ENCODE results near the gene ANKS1B.

Gene ANKS1B

DNA sequence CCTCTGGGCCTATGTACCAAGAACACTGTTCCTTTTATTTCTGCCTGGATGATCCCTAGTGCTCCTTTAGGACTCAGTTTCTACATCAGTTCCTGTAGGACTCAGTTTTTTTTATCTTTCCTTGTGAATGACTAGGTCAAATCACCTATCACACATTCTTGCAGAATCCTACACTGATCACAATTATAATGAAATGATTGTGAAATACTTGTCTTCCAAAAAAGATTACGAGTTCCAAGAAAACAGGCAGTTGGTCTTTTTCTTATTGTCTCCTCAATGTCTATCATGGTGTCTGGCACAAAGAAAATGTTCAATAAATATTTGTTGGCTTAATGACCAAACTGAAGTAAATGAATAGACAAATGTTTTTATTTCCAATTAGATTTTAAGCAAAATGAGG, 432.7 kb downstream of the ANKS1B start:
- DNase-seq: peak; percentile 34

DNA sequence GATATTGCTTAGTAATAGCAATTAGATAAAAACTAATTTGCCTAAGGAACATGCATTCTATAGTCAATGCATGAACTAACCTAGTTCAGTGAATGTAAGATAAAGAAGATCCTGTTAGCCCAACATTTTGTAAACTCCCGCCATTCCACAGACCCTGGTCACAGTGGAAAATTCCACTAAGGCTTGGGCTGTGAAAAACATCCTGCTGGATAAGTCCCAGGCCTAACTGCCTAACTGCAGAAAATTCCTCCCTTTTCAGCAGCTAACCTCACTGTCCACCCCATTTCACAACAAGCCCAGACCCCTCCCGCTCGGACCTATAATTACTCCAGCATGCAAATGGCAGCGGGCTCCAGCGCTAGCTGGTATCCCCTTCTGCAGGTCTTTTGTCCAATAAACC, 435.1 kb downstream of the ANKS1B start:
- no peak for DNase-seq

DNA sequence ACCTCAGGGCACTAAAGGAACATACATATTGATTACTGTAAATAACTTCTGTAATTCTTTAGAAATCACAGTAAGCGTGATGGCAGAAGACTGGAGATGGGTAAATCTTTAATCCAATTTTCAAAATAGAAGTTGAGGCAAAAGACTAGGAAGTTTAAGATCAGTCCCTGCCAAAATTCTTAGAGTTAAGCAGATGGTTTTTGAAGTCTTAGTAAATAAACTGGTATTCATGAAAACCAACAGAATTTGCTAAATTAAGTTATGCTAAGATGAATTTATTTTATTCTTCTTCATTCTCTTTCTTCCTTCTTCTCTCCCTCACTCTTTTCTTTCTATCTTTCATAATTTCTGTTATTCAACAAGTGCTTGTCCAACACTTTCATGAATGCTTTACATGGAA, 435.5 kb downstream of the ANKS1B start:
- no peak for DNase-seq

DNA sequence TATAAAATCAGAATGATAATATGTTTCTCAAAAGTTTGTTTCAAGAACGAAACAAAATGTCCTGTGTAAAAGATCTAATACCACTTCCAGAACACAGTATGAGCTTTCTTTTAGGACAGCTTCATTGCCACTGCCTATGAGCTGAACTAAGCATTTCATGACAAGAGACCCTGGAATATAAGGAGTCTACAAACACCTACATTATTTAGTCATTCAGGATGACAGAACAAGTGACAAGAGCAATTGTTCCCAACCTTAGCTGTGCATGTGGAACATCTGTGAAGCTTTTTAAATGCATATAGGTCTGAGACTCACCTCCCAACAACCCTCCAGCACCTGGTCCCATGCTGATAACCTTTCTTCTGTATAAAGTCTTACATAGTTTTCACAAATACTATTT, 440.3 kb downstream of the ANKS1B start:
- no peak for DNase-seq

DNA sequence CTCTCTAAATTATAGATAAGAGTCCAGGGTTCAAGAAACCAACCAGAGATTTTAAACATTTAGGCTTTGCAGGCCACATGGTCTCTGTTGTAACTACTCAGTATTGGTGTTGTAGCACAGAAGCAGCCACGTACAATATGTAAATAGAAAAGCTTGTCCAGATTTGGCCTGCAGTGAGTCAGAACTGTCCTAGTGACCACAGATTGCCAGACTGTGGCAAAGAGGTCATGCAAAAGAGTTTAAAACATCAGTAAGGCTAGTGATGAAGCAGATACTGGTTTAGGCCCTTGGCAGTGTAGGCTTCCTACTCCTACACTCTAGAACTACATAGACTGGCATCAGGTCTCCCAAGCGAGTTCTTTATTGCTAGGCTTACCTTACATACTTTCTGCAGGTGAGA, 454.8 kb downstream of the ANKS1B start:
- no peak for DNase-seq

DNA sequence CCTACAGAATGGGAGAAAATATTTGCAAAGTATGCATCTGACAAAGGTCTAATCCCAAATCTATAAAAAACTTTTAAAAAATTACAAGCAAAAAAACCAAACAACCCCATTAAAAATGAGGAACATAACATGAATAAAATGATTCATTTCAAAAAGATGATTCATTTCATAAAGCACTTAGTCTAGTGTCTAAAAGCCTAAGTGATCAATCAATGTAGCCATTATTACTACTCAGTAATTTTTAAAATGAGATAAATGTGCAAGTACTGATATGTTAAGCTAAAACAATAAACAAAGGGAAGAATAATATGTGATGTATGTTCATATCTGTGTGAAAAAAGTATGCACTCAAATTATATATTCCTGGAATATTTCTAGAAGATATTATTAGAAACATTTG, 456.3 kb downstream of the ANKS1B start:
- DNase-seq: no peak

DNA sequence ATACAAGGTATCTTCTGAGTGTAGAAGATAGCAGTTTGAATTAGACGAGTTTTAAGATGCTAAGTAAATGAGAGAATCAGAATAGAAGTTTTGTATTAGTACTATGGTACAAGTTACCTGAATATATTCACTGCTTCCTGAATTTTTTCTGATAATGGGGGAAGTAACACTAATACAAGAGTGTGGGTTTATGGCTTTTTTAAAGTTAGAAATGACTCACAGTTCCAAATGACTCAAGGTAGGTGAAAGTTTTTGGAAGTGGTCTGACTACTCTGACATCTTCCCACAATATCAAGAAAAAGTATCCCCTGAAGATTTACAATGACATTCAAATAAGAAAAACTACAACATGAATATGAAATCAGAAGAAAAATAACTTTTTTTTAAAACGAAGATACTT, 460.9 kb downstream of the ANKS1B start:
- no peak for DNase-seq

DNA sequence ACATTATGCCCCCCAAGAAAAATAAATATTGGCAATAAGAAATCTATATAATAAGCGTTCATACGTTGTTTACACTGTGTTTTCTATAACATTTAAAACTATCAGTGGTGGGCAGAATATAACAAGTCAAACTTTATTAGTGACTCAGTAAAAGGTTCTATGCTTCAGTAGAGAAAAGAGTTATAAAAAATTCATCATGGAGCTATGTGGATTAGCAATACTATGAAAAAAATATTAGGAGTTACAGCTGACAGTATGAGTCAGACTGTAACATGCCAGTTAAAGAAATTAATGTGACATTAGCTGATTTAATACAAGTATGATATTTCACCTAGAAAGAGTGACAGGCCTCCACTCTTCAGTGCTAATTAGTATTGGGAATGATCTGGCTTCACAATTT, 462.3 kb downstream of the ANKS1B start:
- no peak for DNase-seq

DNA sequence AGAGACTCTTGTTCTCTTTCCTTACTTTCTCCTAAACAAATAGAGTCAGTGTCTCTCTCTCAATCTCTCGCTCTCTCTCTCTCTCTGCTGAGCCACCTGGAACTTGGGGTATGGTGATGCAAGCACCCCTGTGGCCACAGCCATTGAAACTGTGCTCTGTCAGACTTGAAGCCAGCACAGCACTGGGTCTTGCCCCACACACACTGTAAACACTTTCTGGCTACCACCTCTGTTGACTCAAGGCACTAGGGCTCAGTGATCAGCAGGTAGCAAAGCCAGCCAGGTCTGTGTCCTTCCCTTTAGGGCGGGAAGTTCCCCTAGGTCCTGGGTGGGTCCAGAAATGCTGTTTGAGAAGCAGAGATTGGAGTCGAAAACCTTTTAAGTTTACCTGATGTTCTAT, 463.1 kb downstream of the ANKS1B start:
- no peak for DNase-seq

DNA sequence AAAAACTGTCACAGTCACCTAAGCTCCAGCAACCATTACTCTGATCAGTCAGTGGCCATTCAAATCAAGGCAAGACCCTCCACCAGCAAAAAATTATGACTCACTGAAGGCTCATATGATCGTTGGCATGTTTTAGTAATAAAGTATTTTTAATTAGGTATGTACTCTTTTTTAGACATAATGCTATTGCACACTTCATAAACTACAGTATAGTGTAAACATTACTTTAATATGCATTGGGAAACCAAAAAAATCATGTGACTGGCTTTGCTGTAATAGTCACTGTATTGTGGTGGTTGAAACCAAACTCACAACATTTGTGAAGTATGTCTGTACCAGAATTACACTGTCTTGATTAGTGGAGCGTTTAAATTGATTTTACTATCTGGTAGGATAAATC, 471.7 kb downstream of the ANKS1B start:
- no peak for DNase-seq

DNA sequence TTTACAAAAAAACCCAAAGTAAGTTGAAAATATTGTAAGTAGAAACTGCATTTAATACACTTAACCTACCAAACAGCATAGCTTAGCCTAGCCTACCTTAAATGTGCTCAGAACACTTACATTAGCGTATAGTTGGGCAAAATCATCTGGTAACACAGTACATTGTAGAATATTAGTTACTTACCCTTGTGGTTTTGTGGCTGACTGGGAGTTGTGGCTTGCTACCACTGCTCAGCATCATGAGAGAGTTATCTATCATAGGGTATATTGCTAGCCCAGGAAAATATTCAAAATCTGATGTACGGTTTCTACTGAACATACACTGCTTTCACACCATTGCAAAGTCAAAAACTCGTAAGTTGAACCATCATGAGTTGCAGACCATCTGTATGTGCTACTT, 478.9 kb downstream of the ANKS1B start:
- DNase-seq: no peak

DNA sequence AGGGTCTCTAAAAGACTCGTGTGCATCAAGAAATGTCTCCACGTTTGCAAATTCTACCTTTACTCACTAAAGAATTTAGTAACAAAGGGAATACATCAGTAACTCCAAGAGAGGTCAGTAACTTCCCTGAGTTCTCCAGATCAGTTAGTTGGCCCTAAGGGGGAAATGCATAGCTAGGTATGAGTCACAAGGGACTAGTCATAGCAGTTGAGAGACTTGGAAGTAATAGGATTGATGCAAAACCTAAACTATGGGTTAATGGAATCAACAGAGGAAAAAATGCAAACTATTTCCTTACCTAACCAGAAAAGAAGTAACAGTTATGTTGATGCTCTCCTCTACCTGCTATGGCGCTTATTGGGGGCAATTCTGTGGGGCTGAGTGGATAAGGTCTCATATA, 486.0 kb downstream of the ANKS1B start:
- DNase-seq: no peak

DNA sequence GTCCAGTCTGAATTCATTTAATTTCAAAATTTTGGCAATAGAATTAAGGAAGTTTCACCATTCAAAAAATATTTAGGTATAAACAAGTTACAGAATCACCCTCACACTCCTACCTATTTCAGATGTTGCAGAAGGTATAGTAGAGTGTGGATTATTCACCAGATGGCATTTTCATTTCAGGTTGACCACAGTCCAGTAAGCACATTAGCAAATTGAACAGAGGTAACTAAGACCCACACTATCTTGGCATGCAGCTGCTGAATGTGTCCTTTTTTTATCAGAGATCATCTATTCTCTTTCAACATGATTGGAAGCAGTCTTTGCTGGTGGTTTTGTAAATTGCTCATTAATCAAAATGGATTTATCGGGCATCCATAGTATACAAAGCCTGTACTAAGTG, 488.9 kb downstream of the ANKS1B start:
- DNase-seq: no peak

DNA sequence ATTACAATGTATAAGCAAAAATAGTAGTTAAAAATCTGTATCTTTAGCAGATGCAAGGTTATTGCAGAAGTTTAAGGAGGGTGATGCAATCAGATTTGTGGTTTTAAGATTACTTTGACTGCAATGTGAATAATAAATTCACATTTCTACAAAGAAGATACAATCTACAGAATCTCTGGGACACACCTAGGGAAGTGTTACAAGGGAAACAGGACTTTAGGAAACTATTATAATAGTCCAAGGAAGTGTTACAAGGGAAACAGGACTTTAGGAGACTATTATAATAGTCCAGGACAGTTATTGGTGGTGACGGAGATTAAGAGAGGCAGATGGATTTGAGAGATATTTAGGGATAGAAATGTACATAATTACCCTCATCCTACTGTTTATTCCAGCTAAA, 491.5 kb downstream of the ANKS1B start:
- no peak for DNase-seq

DNA sequence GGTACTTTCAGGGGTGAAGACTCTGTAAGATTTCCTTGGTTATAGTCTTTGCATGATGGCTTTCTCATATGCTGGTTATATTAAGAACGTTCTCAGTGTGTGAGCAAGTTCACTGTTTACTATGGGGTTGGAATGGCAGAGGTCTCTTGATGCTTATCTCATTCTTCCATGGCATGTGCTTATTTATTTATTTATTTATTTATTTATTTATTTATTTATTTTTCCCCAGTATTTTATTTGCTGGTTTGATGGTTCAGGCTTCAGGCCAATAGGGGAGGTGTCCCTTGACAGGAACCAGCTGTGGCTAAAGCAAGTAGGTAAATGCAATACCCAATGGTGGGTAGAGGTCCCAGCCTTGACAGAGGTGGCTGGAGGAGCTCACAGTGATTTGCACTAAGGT, 498.5 kb downstream of the ANKS1B start:
- DNase-seq: no peak

DNA sequence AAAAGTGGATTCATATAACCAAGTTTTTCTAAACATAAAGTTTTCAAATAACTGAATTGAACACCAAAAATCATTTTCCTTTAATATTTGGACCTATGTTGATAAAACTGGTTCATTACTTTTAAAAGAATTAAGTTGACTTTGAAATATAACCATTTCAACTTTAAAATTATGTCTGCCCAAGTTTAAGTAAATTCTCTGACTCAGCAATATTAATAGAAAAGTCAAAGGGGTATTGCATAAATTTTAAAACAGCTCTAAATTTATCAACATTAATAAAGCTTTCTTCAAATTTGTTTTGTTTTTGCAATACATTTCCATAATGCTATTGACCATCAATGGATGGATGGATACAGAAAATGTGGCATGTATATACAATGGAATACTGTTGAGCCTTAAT, 505.6 kb downstream of the ANKS1B start:
- no peak for DNase-seq

DNA sequence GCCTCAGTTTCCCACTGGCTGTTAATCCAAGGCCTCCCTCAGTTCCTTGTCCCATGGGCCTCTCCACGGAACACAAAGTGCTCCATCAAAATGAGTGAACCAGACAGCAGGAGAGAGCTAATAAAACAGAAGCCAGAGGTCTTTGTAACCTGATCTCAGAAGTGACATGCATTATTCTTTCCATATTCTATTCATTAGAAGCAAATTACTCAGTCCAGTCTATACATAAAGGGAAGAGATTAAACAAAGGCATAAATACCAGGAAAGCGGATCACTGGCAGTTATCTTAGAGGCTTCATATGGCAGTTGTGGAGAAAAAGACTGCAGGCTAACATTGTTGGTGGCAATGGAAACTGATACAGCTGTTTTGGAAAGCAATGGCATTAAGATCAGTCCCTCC, 507.8 kb downstream of the ANKS1B start:
- DNase-seq: no peak

DNA sequence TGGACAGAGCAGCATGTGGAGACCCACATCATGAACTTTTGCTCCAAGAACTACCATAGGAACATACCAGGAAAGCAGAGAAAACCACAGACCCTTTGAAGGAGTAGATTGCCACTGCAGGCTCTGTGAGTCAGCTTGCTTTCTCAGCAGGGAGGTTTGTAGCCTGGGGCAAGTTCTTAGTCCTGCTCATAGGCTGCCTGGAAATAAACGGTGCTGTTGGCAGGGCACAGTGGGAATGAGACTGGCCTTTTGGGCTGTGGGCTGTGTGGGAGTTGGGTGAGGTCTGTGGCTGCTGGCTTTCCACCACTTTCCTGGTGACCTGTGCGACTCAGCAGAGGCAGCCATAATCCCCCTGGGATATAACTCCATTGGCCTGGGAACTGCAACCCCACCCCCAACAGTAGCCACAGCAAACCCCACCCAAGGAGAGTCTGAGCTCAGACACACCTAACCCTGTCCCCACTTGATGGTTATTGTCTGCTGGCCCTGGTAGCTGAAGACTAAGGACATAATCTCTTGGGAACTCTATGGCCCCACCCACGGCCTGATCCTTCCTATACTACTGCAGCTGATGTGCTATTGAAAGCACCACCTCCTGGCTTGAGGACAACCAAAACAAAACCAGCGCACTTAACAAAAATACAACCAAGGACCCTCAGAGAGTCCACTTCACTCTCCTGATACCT, 529.2 kb downstream of the ANKS1B start:
- DNase-seq: peak; percentile 24

DNA sequence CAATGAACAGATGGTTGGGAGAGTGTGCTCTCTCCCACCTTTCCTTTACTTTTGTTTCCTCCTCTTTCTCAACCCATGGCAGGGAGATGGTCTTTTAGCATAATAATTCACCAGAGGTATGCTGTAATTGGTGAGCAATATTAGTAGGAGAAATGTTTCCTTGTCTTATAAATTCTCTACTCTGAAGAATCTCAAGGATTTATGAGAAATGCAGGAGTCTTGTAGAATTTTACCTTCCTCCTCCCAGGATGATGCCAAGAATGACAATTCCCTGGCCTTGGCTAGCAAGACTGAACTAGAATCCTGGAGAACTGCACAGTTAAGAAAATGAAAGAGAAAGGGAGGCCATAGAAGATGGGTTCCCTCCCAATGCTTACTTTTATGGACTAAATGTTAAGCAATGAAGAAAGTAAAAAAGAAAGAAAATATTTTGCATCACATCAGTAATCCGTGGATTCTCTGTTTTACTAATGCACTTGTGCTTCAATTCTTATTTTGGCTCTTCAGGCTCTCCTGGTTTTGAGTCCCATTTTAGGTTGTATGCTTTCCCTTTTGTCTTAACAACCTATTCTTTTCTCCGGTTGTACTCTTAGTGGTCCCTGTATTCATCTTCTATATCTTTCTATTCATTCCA, 530.1 kb downstream of the ANKS1B start:
- DNase-seq: no peak

DNA sequence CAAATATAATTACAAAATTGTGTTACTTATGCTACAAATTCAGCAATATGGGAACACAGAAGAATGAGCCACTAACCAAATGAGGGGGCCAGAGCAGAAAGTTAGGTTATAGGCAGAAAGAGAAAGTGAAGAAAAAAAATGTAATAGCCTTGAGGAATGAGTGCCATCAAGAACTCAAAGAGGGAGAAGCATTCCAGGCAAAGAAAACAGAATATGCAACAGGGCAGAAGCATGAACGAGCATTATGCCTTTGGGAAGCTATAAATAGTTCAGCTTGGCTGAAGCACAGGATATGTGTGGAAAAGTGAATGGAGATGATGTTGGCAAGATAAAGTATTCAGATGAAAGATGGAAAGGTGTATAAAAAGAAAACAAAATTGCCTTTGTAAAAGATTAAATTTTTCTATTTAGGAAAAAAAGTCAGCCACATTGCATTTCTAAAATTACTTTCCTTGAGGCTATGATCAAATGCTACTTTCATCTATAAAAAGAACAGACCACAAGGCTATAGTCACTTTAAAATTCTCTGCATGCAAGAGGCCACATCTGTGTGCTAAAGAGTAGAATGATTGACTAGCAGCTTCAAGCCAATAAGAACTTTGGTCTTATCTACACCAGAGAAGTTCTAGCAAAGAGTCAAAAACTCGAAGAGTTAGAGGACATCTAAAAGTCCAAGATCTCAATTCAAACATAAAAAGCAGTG, 530.7 kb downstream of the ANKS1B start:
- DNase-seq: peak; percentile 18

DNA sequence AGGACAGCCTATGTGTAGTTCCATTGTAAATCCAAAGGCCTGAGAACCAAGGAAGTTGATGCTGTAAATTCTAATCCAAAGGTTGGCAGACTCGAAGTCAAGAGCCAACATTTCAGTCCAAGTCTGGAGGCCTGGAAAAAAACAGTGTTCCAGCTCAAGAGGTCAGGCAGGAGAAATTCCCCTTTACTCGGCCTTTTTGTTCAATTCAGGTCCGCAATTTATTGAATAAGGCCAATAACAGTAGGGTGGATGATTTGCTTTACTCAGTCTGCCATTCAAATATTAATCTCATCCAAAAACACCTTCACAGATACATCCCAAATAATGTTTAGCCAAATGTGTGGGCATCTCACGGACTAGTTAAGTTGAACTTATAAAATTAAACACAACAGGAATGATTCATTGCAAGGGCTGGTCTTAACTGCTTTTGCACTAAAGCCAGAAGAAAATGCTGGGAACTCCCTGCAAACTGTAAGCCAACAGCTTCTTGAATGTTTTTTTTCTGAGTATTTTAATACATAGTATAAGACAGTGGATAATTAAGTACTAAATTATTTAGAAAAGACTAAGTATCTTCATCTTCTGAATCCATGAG, 534.6 kb downstream of the ANKS1B start:
- DNase-seq: no peak

DNA sequence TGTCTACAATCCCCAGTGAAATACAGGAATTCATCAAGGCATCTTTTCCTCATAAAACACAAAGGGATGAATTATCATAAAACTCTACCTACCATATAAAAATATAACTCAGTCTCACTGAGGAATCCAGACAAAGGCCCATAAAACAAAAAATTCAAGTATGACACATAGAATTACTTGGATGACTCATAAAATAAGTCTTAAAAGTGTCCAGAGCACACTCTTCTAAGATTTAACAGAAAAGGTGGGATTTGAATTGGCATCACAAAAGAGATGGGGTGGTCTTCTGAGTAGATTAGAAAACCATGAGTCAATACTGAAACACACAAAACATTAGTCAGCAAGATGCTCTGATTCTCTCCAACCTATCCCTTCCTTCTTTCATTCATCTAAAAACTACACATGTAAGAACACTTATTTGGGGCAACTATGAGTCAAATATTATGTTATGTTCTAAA, 539.8 kb downstream of the ANKS1B start:
- no peak for DNase-seq

DNA sequence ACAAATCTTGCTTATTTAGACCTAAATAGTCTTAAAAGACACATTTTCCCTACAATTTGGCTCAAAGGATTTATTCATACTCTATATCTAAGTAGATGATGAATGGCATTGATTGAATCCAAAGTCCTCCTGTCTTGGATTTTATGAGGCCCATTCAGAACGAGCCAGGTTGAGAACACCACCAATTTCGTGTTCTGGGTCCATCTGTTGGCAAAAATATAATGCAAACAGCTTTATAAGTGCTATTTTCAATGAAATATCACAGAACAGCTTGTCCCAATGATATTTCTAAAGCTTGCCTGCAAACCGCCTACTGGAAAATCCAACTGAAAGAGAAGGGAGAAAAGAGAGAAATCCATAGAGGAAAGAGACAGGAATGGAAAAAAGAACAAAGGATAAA, 542.0 kb downstream of the ANKS1B start:
- no peak for DNase-seq

DNA sequence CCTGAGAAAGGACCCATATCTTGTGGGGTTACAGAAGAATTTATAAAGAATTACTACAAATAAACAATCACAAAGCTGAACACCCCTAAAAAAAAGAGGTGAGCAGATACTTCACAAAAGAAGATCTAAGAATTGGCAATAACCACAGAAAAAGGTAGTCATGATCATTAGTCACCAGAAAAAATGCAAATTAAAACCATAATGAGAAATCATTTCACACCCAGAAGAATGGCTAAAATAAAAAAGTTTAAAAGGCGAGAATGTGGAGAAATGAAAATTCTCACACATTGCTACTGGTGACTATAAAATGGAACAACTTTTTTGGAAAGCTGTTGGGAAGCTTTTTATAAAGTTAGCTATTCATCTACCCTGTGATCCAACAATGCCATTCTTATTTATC, 545.3 kb downstream of the ANKS1B start:
- no peak for DNase-seq

Measured in OCI-M1 (cell line).